Measurements from ENCODE around the gene OTOP3.

The OTOP3 gene

DNA sequence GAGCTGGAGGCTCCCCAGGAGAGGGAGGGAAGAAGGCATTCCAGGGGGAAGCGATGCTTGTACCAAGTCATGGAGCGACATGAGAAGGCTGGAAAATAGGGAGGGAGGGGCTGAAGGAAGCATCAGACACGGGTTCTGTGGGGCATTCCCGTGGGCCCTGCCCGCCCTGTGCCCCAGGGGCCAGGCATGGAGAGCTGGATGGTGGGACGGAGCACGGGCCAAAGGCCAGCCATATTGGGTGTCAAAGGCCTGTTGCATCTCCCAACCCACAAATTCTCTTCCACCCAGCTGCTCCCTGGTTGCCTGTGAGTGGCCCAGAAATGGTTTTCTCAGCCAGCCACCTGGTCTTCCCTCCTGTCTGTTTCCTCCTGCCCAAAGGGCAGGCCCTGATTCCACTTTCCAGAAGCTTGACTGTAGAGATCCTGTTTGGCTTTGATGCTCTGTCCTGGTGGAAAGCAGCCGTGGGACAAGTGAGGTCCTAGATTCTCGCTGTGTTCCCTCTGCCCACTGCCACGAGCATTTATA lies 54.9 kb downstream of the OTOP3 start:
- no peak for DNase-seq

DNA sequence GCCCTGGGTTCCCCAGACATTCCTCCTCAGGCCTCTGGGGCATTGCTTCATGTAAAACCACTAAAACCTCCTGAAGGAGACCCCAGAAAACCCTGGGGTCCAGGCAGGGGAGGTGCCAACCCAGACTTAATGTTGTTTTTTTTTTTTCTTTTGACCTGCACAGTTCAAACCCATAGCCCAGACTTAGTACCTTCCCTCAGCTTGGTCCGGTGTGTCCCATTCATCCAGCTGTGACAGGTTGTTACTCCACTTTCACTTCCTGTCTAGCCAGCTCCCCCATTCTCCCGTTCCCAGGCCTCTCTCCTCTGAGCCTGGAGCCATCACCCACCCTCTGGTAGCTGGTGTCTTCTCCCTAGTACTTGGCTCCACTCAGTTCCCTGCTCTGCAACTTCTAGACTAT lies 56.5 kb downstream of the OTOP3 start:
- DNase-seq = no peak

DNA sequence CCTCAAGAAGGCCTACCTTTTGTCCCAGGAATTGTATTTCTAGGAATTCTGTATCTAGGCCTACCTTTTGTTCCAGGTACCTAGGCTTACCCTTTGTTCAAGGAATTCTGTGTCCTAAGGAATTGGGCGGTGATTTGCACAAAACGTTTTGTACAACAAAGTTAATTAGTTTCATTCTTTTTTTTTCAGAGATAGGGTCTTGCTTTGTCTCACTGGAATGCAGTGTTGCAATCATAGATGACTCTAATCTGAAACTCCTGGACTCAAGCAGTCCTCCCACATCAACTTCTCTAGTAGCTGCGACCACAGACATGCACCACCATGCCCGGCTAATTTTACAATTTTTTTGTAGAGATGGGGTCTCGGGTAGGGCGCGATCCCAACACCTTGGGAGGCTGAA lies 58.7 kb downstream of the OTOP3 start:
- no peak for DNase-seq

DNA sequence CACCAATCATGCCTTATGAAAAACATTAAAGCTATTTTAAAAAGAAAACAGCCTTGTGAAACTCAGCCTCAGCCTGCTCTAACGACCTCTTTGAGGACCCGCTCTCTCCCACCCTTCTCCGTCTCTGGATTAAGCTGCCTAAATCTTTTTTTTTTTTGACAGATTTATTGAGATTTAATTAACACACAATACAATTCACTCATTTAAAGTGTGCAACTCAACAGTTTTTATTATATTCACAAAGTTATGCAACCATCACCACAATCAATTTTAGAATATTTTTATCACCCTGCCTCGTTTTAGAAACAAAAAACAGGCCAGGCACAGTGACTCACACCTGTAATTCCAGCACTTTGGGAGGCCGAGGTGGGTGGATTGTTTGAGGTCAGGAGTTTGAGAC lies 60.1 kb downstream of the OTOP3 start:
- DNase-seq = no peak

DNA sequence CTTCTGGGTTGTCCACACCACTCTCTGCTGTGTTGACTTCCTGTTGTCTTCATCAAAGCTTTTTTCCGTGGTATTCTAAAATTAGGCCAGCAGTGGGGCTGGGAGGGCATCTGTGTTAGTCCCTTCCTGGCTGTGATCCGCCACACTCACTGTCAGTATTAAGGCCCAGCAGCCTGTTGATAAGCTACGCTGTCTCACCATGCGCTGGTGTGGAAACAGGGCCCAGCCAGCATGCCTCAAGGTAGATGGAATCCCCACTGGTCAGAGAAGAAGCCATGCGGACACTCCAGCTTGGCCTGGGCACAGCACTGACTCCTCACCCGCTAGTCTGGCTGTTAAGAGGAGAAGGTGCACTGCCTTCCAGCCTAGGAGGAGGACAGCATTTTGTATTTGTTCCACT lies 63.1 kb downstream of the OTOP3 start:
- DNase-seq = no peak

DNA sequence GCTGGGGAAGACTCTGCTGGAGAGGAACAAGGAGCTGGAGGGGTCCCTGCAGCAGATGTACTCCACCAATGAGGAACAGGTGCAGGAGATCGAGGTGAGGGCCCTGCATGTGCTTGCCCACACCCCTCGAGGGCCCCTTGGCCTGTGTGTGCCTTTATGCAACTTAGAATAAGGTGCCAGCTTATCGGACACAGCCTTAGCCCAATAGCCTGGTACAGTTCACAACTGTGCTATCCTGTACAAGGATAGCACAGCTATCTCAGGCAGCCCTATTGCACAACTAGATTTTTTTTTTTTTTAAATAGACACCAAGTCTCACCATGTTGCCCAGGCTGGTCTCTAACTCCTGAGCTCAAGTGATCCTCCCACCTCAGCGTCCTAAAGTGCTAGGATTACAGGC lies 63.8 kb downstream of the OTOP3 start:
- no peak for DNase-seq
